GM19240 (cell line): ENCODE measurements around the gene ANKRD40.

ENCODE experiments used
- DNase-seq: peaks from one replicate; pipeline ENCODE4 v3.0.0; 2011; ENCODE audit warnings: low spot score; ENCODE audit not compliant: insufficient read length

The ANKRD40 gene

DNA sequence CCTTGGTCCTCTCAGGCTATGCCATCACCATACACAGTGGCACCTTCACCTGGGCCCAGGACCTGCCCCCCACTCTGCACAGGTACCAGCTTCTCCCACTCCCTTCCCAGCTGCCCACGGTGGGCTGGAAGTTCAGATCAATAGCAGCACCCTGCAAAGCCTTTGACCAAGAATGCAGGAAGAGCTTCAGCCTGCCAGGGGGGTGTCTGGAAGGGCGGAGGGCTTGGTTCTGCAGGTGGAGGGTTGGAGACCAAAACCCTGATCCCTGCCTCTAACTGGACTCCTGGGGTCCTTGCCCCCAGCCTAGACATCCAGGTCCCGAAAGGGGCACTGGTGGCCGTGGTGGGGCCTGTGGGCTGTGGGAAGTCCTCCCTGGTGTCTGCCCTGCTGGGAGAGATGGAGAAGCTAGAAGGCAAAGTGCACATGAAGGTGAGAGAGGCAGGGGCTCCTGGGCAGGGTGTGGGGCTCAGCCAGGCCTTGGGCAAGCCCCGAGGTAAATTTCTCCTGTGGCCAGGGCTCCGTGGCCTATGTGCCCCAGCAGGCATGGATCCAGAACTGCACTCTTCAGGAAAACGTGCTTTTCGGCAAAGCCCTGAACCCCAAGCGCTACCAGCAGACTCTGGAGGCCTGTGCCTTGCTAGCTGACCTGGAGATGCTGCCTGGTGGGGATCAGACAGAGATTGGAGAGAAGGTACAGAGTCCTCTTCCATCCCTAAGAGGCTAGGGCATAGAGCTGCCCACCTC, 38.7 kb downstream of the ANKRD40 start:
- no peak for DNase-seq

DNA sequence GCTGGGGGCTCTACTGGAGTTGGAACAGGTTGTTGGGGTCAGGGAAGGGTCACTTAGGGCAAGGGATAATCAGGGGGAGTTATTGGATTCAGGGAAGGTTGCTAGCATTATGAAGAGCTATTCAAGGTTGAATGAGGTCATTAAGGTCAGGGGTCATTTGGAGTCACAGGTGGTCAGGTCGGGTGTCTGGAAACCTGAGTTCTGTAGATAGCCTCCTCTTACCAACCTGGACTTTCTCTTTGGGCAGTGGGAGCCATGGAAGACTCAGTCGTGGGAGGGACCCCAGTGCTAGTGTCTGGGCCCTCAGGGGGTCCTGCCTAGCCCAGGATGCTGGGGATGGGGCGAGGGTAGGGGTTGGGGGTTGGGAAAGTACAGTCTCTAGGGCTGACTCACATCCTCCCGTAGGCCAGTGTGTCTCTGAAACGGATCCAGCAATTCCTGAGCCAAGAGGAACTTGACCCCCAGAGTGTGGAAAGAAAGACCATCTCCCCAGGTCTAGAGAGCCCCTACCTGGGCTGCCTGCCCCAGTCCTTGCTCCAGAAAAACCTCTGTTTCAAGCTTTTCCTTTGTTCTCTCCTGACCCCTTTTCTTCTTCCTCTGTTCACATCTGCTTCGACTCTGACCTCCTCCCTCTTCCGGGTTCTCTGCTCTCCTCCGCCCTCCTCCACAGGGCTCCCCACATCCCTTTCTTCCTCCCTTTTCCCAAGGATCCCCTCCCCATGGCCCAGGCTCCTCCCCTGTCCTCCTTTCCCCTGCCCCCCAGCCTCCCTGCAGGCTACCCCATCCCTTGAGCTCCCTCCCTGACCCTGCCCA, 39.5 kb downstream of the ANKRD40 start:
- DNase-seq, result no peak

DNA sequence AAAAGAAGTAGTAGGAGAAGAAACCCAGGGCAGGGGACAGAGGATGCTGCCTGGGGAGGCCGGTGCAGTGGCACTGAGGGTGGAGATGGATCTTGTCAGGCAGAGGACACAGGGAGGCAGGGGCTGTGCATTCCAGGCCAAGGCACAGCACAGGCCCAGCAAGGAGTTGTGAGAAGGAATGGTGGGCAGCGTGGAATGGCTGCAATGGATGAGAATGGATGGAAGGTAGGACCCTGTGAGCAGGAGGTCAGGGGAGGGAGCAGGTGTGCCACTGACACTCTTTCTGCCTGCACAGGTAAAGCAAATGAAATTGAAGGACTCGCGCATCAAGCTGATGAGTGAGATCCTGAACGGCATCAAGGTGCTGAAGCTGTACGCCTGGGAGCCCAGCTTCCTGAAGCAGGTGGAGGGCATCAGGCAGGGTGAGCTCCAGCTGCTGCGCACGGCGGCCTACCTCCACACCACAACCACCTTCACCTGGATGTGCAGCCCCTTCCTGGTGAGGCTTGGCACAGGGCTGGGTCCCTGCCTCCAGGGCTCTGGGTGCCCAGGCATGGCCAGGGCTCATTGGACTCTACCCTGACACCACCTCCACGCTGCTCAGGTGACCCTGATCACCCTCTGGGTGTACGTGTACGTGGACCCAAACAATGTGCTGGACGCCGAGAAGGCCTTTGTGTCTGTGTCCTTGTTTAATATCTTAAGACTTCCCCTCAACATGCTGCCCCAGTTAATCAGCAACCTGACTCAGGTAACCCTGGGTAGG, 40.3 kb downstream of the ANKRD40 start:
- DNase-seq, result no peak

DNA sequence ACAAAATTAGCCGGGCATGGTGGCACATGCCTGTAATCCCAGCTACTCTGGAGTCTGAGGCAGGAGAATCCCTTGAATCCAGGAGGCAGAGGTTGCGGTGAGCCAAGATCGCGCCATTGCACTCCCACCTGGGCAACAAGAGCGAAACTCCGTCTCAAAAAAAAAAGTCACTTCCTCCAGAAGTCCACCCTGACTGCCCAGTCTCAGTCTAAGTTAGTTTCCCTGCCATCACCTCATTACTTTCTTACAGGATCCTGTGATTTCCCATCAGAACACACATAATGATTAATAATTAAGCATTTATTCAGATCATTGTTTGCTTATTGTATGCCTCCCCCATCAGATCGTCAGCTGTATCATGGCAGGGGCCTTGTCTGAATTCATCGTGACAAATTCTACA, 41.4 kb downstream of the ANKRD40 start:
- DNase-seq, result no peak

DNA sequence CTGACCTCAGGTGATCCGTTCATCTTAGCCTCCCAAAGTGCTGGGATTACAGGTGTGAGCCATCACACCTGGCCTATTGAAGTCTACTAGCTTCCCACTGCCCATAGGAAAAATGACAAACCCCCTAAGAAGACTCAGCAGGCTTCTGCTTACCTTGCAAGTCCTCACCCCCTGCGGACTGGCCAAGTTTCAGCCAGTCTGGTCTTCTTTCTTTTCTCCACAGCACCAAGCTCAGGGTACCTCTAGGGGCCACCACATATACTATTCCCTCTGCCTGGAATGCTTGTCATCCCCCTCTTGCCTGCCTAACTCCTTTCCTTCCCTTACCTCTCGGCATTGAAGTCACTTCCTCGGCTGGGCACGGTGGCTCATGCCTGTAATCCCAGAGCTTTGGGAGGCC, 41.9 kb downstream of the ANKRD40 start:
- no peak for DNase-seq

DNA sequence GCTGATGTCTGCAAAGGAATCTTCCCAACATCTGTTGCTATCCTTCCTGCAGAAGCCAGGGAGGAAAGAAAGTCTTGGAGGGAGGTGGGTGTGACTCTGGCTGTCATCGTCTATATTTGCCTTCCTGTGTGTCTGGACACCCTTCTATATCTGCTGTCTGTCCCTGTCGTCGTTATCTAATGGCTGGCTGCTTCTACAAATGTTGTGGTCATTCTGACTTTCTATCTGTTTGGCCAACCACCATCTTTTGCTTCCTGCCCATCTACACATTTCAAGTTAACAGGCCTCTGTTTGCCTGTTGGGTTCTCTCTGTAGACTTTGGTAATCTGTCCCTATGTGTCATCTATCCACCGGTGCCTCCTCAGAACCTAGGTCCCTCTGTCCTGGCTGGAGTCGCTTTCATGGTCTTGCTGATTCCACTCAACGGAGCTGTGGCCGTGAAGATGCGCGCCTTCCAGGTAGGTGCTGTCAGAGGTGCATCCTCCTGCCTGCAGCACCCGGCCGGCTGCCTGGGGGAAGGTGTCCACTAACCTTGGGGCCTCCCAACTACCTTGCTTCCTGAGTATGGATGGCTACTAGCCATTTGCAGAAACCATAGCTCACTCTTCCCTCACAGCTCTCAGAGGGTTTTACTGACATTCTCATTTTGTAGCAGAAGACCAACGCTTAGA, 42.8 kb downstream of the ANKRD40 start:
- no peak for DNase-seq

DNA sequence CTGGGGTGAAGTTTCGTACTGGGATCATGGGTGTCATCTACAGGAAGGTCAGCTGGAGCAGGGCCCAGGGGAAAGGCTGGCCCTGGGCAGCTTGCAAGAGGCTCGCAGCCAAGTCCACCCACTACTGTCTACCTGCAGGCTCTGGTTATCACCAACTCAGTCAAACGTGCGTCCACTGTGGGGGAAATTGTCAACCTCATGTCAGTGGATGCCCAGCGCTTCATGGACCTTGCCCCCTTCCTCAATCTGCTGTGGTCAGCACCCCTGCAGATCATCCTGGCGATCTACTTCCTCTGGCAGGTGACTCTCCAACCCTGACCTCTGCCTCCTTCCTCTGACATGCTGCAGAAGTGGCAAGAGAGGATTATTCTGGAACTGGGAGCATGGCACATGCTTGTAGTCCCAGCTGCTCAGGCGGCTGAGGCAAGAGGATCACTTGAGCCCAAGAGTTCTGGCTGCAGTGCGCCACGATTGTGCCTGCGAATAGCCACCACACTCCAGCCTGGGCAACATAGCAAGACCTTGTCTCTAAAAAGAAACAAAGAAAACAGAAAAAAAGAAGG, 43.8 kb downstream of the ANKRD40 start:
- DNase-seq, result no peak

DNA sequence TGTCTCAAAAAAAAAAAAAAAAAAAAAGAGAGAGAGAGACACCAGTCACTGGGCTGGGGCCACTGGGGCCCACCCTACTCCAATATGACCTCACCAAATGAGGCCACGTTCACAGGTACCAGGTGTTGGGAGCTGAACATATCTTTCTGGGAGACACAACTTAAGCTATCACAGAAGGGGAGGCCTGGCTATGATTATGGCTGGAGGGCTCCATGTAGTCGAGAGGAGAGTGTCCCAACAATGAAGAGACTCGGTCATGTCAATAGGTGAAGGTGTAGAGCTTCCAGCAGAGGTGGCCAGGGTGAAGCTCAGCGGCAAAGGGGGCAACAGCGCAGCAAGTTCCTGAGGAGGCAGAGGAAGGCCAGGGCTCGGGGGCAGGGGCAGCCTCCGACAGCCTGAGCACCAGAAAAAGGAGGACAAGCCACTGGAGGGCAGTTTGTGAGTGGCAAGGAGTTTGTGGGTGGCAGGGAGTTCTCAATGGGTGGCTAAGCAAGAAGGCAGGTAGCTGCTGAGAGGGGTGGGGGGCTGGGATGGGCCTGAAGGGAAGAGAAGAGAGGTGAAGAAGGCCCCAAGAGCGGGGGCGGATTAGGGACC, 45.0 kb downstream of the ANKRD40 start:
- DNase-seq, result no peak

DNA sequence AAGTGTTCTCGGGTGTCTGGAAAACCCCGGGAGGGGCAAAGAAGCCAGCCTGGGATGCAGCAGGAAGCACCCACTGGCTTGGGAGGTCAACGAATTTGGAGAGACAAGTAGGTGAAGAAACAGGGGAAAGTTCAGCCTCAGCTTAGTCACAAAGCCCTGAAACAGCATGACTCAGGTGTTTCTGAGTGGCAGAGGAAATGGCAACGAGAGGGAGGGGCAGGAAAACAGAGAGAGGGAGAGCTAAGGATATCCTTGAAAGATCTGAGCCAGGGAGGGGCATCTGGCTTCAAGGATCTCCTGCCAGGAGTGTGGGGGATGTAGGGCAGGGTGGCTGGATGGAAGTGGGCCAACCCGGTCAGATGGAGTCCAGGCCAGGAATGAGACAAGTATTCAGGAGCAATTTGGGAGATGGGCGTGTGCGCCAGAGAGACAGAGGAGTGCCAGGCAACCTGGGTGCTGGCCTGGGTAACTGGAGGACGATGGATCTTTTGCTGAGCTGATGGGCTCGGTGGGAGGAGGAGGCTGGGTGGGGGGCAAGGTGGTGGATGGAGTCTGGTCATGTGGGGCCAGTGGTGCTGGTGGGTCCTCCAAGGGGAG, 45.8 kb downstream of the ANKRD40 start:
- DNase-seq, result no peak

DNA sequence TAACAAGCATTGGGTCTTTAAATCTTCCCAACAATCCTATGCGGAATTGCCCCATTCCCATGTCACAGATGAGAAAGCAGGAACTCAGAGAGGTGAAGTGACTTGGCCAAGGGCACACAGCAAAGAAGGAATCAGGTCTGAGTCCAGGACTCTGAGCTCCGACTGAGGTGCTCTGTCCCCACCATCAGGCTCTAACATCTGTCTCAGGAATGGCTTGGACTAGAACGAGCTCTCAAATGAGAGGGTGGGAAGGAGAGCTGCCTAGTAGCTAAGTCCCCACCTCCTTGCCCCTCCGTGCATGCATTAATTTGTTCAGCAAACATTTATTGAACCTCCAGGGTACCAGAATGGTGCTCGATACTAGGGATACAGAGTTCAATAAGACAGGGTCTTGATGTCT, 46.4 kb downstream of the ANKRD40 start:
- DNase-seq, result no peak

DNA sequence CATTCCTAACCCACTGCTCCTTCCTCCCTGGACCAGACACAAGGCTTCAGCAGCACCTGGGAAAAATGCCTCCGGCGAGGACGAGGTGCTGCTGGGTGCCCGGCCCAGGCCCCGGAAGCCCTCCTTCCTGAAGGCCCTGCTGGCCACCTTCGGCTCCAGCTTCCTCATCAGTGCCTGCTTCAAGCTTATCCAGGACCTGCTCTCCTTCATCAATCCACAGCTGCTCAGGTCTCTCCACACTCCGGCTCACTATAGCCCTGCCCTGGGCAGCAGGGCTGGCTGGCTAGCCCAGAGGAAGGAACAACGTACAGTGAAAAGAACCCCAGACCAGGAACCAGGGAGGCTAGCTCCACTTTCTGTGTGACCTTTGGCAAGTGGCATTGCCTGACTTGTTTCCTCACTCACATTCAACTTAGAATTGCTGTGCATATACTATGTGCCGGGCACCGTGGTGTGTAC, 46.8 kb downstream of the ANKRD40 start:
- DNase-seq, result no peak

DNA sequence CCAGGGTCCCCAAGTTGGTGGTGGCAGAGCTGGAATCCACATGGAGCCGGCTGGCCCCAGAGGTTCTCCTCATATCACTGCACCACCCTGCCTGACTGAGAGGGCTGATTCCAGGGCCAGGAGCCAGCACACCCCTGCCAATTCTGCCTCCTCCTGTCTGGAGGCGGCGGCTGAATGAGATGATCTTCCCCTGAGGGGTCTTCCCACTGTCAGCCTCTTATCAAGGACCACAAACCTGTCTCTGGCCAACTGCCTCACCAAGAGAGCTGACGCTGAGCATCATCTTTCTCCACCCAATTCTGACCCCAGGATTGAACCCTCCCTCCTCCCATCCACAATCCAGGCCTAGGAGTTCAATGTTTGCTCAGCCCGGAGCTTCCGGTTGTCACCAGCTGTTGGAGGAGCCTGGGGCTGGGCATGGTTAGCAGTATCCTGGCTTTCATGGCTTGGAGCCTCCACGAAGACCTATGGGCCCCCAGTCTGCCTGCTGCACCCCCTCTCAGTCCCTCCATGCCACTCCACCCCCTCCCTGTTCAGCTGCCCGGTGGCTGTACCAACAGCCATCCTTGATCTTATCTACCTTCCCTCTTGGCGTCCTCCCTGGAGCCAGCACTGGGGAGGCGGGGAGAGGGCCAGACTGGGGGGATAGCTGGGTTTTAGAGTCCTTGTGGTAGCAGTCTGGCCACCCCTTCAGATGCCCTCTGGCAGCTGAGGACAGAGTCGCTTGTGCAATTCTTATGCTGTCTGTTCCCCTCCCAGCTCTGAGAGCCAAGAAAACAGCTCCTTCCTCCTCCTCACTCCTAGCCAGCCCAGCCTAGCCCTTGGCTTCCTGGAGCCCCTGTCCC, 47.5 kb downstream of the ANKRD40 start:
- DNase-seq, result no peak

DNA sequence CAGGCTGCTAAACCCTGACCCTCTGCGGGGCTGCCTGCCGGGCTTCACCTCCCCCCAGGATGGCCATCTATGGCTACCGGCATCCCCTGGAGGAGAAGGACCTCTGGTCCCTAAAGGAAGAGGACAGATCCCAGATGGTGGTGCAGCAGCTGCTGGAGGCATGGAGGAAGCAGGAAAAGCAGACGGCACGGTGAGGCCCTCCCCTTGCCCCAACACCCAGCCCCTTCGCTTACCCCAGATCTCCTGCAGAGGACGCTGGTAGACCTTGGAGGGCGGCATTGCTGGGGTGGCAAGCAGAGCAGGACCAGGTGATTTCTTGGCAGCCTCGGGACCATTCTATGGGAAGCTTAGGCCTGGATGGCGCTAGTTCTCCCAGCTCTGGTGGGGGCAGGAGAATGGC, 48.5 kb downstream of the ANKRD40 start:
- DNase-seq, result no peak

DNA sequence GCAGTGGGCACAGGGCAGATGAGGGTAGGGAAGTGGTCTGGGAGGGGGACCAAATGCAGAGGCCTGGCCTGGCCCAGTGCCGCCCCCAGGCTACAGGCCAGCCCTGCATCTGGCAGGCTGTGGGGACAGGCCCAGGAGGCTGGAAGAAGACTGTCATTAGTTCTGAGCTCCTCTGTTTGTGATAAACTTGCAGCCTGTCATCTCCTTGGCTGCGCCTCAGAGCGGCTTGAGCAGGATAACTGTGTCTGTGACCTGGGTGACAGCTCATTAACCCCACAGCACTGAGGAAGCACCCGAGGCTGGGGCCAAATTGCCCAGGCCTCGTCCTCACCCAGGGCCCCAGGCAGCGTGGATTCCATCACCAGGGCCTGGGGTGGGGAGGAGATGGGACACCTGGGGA, 49.1 kb downstream of the ANKRD40 start:
- no peak for DNase-seq

DNA sequence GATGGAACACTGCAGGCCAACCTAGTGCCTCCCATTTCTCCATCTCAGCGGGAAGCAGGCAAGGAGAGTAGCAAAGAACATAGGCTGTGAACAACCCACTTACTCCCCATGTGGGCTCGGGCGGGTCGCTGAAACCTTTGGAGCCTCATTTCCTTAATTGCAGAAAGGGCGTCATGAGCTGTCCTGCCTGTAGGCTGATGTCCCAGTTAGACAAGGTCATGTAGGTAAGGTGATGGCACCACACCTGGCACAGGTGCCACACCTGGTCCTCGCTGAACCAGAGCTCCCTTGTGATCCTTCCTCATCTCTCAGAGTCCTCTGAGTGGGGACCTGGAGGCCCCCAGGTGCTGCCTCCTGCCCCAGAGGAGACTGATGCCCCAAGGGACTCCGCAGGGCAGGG, 50.1 kb downstream of the ANKRD40 start:
- DNase-seq, result no peak

DNA sequence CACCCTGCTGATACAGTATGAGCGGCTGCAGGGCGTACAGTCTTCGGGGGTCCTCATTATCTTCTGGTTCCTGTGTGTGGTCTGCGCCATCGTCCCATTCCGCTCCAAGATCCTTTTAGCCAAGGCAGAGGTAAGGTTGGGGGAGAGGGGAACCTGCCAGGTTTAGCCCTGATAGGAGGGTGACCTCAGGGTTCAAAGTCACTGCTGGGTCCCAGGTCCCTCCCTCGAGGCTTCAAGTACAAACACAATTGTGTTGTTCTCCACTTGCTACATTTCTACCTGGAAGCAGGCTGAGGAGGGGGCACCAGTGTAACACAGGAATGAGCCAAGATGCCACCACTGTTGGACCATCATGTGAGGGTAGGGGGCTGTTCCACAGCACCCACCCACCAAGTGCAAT, 50.7 kb downstream of the ANKRD40 start:
- no peak for DNase-seq

DNA sequence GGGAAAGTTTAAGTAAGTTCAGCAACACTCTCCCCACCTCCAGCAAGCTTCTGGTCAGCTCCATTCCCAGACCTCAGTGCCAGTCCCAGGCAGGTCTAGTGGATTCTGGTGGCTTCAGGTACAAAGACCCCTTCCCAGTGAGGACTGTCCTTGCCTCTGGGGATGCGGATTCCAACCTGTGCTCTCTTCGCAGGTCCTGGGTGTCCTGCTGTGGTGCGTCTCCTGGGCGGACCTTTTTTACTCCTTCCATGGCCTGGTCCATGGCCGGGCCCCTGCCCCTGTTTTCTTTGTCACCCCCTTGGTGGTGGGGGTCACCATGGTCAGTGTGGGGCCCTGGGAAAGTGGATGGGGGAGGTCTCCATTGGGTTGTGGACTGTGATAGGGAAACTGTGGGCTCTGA, 51.2 kb downstream of the ANKRD40 start:
- no peak for DNase-seq

DNA sequence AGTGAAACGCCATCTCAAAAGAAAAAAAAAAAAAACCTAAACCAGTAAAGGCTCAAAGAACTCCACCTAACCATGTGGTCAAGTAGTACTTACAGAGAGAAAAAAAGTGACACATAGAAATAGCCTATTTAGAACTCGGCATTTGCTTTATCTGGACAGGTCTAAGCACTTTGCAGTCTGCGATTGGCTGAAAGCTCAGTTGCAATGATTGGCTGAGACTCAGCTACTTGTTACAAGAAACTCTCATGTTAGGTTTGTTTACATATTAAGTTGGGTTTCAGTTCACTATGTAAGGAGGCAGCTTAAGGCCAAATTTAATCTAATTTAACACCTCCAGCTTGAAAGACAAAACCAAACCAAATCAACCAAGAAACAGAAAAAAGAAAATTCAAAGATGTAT, 54.0 kb downstream of the ANKRD40 start:
- DNase-seq, result no peak

DNA sequence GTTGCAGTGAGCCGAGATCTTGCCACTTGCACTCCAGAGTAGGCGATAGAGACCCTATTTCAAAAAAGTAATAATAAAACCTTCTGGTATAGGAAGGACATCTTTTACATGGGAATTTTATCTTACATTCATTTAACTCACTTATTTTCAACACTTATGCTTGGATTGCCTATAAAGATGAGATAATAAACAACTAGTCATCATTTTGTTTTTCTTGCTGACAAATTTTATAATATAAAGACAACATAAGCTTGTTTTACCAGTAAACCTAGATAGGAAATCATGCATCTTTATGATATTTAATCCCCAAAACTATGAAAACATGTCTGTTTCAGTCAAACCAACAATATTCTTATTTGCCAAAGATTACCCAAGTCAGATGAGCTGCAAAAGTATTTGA, 56.1 kb downstream of the ANKRD40 start:
- DNase-seq, result no peak
